Measurements from ENCODE around the gene SWI5. TPM values are rescaled to one million over a fixed set of nuclear protein-coding genes. Genes with fewer than 3 reads are reported as not detected.
"Not testable (repeated sequence)": the region's sequence is repeated elsewhere in the genome, so short reads cannot be mapped to it uniquely, and the experiment has no call there.

SWI5 gene
- total RNA-seq, 4 donors from 2014 or later, result 16.2 to 26.6 (median 21.0) TPM

DNA sequence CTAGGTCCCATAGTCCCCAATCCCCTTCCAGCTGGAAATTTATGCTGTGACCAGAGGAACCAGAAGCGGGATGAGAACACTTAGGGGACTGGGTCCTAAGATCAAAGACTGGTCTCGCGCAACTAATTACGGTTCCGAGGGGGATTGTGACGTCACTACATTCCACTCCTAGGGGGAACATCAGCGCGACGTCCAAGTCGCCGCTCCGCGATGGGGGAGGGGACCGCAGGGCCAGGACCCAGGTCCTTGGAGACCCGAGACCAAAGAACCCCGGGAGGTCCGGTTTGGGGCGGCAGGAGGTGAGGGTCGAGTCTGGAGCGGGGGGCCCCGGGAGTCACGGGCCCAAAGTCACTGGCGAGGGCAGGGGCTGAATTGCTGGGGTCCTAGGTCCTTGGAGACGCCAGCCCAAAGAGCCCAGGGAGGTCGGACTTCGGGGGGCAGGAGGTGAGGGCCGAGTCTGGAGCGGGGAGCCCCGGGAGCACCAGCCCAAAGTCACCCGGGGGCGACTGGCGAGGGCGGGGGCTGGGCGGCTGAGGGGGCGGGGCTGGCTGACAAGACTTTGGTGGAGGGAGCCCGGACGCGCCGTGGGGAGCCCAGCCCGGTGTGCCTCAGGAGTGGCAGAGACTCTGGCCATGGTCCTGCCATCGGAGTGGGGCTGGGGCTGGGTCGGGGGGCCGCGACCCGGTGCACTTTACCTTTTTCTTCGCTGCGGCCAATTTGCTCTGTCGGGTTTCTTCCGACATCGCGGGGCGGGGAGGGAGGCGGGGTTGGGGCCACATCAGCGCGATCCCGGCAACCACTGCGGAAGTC is 673 bp upstream of the SWI5 start, which contains the start of gene GOLGA2:
TSS of gene GOLGA2 (minus strand) at position 810 of the 810 bp plus-strand sequence. CDS start at position 779, 31 bp downstream.
- peaks cover 30 to 57% (median 41%) of the 10 kb centered on the region in 4 donors for H3K4me1 ChIP-seq
- TF ChIP-seq, protein P1, sequence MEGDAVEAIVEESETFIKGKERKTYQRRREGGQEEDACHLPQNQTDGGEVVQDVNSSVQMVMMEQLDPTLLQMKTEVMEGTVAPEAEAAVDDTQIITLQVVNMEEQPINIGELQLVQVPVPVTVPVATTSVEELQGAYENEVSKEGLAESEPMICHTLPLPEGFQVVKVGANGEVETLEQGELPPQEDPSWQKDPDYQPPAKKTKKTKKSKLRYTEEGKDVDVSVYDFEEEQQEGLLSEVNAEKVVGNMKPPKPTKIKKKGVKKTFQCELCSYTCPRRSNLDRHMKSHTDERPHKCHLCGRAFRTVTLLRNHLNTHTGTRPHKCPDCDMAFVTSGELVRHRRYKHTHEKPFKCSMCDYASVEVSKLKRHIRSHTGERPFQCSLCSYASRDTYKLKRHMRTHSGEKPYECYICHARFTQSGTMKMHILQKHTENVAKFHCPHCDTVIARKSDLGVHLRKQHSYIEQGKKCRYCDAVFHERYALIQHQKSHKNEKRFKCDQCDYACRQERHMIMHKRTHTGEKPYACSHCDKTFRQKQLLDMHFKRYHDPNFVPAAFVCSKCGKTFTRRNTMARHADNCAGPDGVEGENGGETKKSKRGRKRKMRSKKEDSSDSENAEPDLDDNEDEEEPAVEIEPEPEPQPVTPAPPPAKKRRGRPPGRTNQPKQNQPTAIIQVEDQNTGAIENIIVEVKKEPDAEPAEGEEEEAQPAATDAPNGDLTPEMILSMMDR (IDR thresholded peaks at IDR 0.05), result no peak
- no peak for TF ChIP-seq POLR2AphosphoS5 (IDR thresholded peaks at IDR 0.05)
- no peak for TF ChIP-seq POLR2A (IDR thresholded peaks at IDR 0.05; ENCODE audit: low read depth)
- no peak for TF ChIP-seq EP300 (IDR thresholded peaks at IDR 0.05)
- intact Hi-C loops (cut with DNase I), result no loop called here
- peak within 1 kb of the TSS; percentile 81 to 93 (median 90) for H3K4me3 ChIP-seq
- H3K36me3 ChIP-seq, result peaks cover 12 to 32% (median 31%) of the 10 kb centered on the region in 4 donors
- no peaks in the 10 kb centered on the region for H3K9me3 ChIP-seq
- no peaks in the 10 kb centered on the region for H3K27me3 ChIP-seq
- H3K27ac ChIP-seq (replicated peaks in 1 of 4), result peak within 1 kb of the TSS; percentile 84 to 90 (median 89)
- no peak for DNase-seq (ENCODE audit: extremely low spot score)
- WGBS, result 1% methylated on average over 21 of the region's 57 CpGs

DNA sequence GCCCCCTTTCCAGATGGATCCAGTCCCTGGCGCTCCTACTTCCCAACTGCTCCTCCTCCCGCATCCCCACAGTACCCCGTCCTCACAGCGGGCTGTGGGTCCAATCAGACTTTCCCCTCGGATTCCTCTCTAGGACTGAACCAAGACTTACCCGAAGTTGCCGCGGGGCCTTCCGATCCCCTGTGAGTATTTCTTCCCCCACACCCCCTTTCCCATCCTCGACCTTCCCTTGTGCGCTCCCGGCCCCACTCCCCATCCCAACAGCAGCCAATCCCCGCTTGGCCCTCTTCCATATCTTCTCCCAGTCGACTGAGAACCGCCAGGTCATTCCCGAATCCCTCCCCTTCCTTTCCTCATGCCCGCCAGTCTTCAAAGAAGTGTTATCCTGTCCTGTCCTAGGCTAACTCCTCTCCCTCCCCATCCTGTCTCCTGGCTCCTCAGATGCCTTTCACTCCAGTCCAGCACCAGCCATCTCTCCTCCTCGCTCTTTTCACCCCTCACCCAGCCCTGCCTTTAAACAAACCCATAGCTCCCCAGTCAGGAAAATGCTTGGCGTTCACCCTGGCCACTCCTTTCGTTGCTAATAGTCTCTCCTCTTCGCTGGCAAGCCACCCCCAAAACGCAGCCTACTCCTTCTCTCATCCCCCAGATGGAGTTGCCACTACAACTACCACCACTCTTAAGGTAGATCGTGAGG is 646 bp downstream of the SWI5 start:
- Histone ChIP-seq H3K4me1 (peaks cover 30 to 53% (median 41%) of the 10 kb centered on the region in 4 donors), H3K27ac (replicated peaks in 1 of 4) (peak overlapping the region; percentile 84 to 90 (median 89)), H3K27me3 (no peaks in the 10 kb centered on the region), H3K9me3 (no peaks in the 10 kb centered on the region), H3K36me3 (peaks cover 5 to 22% (median 18%) of the 10 kb centered on the region in 4 donors), H3K4me3 (peak overlapping the region; percentile 81 to 93 (median 90))
- DNase-seq (ENCODE audit: extremely low spot score), result peak; percentile 93
- 8% methylated on average over 23 of the region's 23 CpGs for WGBS
- TF ChIP-seq POLR2AphosphoS5 (IDR thresholded peaks at IDR 0.05), result no peak
- TF ChIP-seq POLR2A (IDR thresholded peaks at IDR 0.05; ENCODE audit: low read depth), result no peak
- no peak for TF ChIP-seq EP300 (IDR thresholded peaks at IDR 0.05)
- TF ChIP-seq, protein P1 (IDR thresholded peaks at IDR 0.05), result no peak
- intact Hi-C loops (cut with DNase I), result no loop called here

GRCh38 chr9:128279088-128280073 is 3.3 kb downstream of the SWI5 start:
- H3K9me3 ChIP-seq; DNase-seq (ENCODE audit: extremely low spot score); intact Hi-C loops (cut with DNase I); H3K4me3 ChIP-seq; H3K36me3 ChIP-seq; H3K27me3 ChIP-seq: not testable (repeated sequence)
- Histone ChIP-seq H3K4me1 (peaks cover 25 to 36% (median 32%) of the 10 kb centered on the region in 4 donors), H3K27ac (replicated peaks in 1 of 4) (peak overlapping the region in 1 of 4 donors; percentile 18)
- WGBS, result 73% methylated on average over 22 of the region's 22 CpGs

GRCh38 chr9:128280084-128280622 is 4.1 kb downstream of the SWI5 start:
- intact Hi-C loops (cut with DNase I), result no loop called here
- H3K9me3 ChIP-seq, result no peaks in the 10 kb centered on the region

More at GRCh38 chr9:128280084-128280622, 4.1 kb downstream of the SWI5 start:
- WGBS, result 94% methylated on average over 5 of the region's 5 CpGs
- H3K27ac ChIP-seq (replicated peaks in 1 of 4), result no peak overlapping the region
- DNase-seq (ENCODE audit: extremely low spot score), result no peak
- H3K4me1 ChIP-seq, result peaks cover 17 to 28% (median 24%) of the 10 kb centered on the region in 4 donors
- H3K36me3 ChIP-seq, result peaks cover under 1 to 7% (median 2%) of the 10 kb centered on the region in 4 donors
- H3K27me3 ChIP-seq, result no peaks in the 10 kb centered on the region
- H3K4me3 ChIP-seq, result no peak overlapping the region
- TF ChIP-seq POLR2AphosphoS5 (IDR thresholded peaks at IDR 0.05), result no peak
- TF ChIP-seq, protein P1 (IDR thresholded peaks at IDR 0.05), result no peak
- no peak for TF ChIP-seq POLR2A (IDR thresholded peaks at IDR 0.05; ENCODE audit: low read depth)
- no peak for TF ChIP-seq EP300 (IDR thresholded peaks at IDR 0.05)
